ENCODE results near the gene MMP24.

- TF ChIP-seq CTCF (IDR thresholded peaks at IDR 0.05; ENCODE audit: low read depth, low read length) (no peak), EZH2phosphoT487 (IDR thresholded peaks at IDR 0.05; ENCODE audit: low read depth) (no peak)
Observed at GRCh38 chr20:35307666-35308653, 81.5 kb downstream of the MMP24 start.
